IMR-90 (cell line): ENCODE measurements around the gene CCDC102A. TPM values are rescaled to one million over a fixed set of nuclear protein-coding genes. Genes with fewer than 3 reads are reported as not detected.
"Not testable (repeated sequence)": the region's sequence is repeated elsewhere in the genome, so short reads cannot be mapped to it uniquely, and the experiment has no call there.

Source experiments
- ATAC-seq: fragments of 200-7000 bp; cut with Tn5 transposase; 2 replicates; pipeline ENCODE4 v1.9.1; 2020; ENCODE audit warnings: low read depth, mild to moderate bottlenecking, moderate library complexity
- BruUV-seq: library from RNA; stranded (reverse); fragments of 400-500 nt; replicated peaks from 2 replicates; lab custom pipeline; 2021; lab: Mats Ljungman, UMichigan
- CTCF ChIA-PET: fragments of 300-600 bp; formaldehyde crosslinking; extraction: SDS; loops from one replicate; lab custom pipeline; 2021; ENCODE audit warnings: antibody characterized with exemption; lab: Yijun Ruan, JAX
- POLR2A ChIA-PET: fragments of 300-600 bp; sonication (Branson Sonifier 250); formaldehyde crosslinking; loops from one replicate; lab custom pipeline; 2022; ENCODE audit warnings: antibody characterized with exemption; ENCODE audit not compliant: unreplicated experiment; lab: Charles Lee
- DNase-seq: peaks from one replicate; pipeline ENCODE4 v3.0.0; 2013
- H2AFZ ChIP-seq: replicated peaks from 2 replicates; pipeline ENCODE3; 2013; ENCODE audit warnings: low read length, mild to moderate bottlenecking; ENCODE audit not compliant: poor library complexity
- H2AK5ac ChIP-seq: 2 replicates; pipeline ENCODE4 v1.6.1; 2013; ENCODE audit warnings: low read depth, low read length, inconsistent platforms
- H2AK9ac ChIP-seq: replicated peaks from 2 replicates; pipeline ENCODE3; 2013; ENCODE audit warnings: mild to moderate bottlenecking, low read depth, low read length, moderate library complexity; ENCODE audit not compliant: poor library complexity
- H2BK120ac ChIP-seq: 2 replicates; pipeline ENCODE4 v1.6.1; 2013; ENCODE audit warnings: low read depth, low read length, inconsistent platforms
- H2BK15ac ChIP-seq: 3 replicates; pipeline ENCODE4 v1.6.1; 2013; ENCODE audit warnings: low read depth, low read length, inconsistent platforms
- H2BK20ac ChIP-seq: 2 replicates; pipeline ENCODE4 v1.6.1; 2013; ENCODE audit warnings: low read depth, mild to moderate bottlenecking, inconsistent platforms, low read length, moderate library complexity
- H2BK5ac ChIP-seq: 2 replicates; pipeline ENCODE4 v1.6.1; 2013; ENCODE audit warnings: mild to moderate bottlenecking, low read depth, low read length, inconsistent platforms; ENCODE audit not compliant: poor library complexity, severe bottlenecking
- H3K14ac ChIP-seq: replicated peaks from 2 replicates; pipeline ENCODE4 v1.6.1; 2013; ENCODE audit warnings: low read depth, low read length, inconsistent platforms
- H3K18ac ChIP-seq: 2 replicates; pipeline ENCODE4 v1.6.1; 2013; ENCODE audit warnings: low read depth, low read length, control low read depth
- H3K23ac ChIP-seq: 2 replicates; pipeline ENCODE4 v1.6.1; 2013; ENCODE audit warnings: low read depth, low read length, inconsistent platforms
- H3K27ac ChIP-seq: 2 replicates; pipeline ENCODE4 v1.5.1; 2013; ENCODE audit warnings: mild to moderate bottlenecking, control low read depth, low read length; ENCODE audit not compliant: insufficient read depth
- H3K27me3 ChIP-seq: 2 replicates; pipeline ENCODE4 v1.6.1; 2013; ENCODE audit warnings: low read length; ENCODE audit not compliant: control insufficient read depth, insufficient read depth
- H3K36me3 ChIP-seq: 2 replicates; pipeline ENCODE4 v1.6.1; 2013; ENCODE audit warnings: low read length, mixed read lengths; ENCODE audit not compliant: control insufficient read depth, insufficient read depth
- H3K4ac ChIP-seq: 2 replicates; pipeline ENCODE4 v1.6.1; 2013; ENCODE audit warnings: low read depth, low read length, inconsistent platforms
- H3K4me1 ChIP-seq: 2 replicates; pipeline ENCODE4 v1.6.1; 2013; ENCODE audit warnings: low read length, mixed read lengths; ENCODE audit not compliant: control insufficient read depth, insufficient read depth
- H3K4me2 ChIP-seq: 2 replicates; pipeline ENCODE4 v1.6.1; 2013; ENCODE audit warnings: low read depth, mild to moderate bottlenecking, control low read depth, low read length, moderate library complexity
- H3K4me3 ChIP-seq: 2 replicates; pipeline ENCODE4 v1.5.1; 2013; ENCODE audit warnings: low read depth, mild to moderate bottlenecking, control low read depth, low read length, moderate library complexity; ENCODE audit not compliant: insufficient read depth
- H3K56ac ChIP-seq: 2 replicates; pipeline ENCODE4 v1.6.1; 2013; ENCODE audit warnings: low read length, inconsistent platforms; ENCODE audit not compliant: insufficient read depth; ENCODE audit errors: extremely low read depth
- H3K79me1 ChIP-seq, 2 experiments: 2 replicates each; pipeline ENCODE4 v1.6.1; 2013; ENCODE audit warnings: low read length in 2 of 2, inconsistent platforms in 1 of 2, low read depth in 1 of 2
- H3K9ac ChIP-seq: 2 replicates; pipeline ENCODE4 v1.6.1; 2013; ENCODE audit warnings: low read depth, low read length, control low read depth
- H3K9me1 ChIP-seq: 2 replicates; pipeline ENCODE4 v1.6.1; 2013; ENCODE audit warnings: low read length, inconsistent platforms; ENCODE audit not compliant: insufficient read depth
- H3K9me3 ChIP-seq: 2 replicates; pipeline ENCODE4 v1.6.1; 2013; ENCODE audit warnings: low read length; ENCODE audit not compliant: control insufficient read depth, insufficient read depth
- H4K20me1 ChIP-seq: 2 replicates; pipeline ENCODE4 v1.6.1; 2013; ENCODE audit warnings: low read length, inconsistent platforms; ENCODE audit not compliant: insufficient read depth
- H4K5ac ChIP-seq: 2 replicates; pipeline ENCODE4 v1.6.1; 2013; ENCODE audit warnings: mild to moderate bottlenecking, low read depth, low read length, control low read depth
- H4K8ac ChIP-seq, 2 experiments: 2 replicates each; pipeline ENCODE4 v1.6.1; 2013; ENCODE audit warnings: low read depth in 2 of 2, low read length in 2 of 2, control low read depth in 1 of 2, inconsistent platforms in 1 of 2
- H4K91ac ChIP-seq: 2 replicates; pipeline ENCODE4 v1.6.1; 2013; ENCODE audit warnings: low read depth, low read length, inconsistent platforms; ENCODE audit not compliant: insufficient read depth
- WGBS, 2 experiments: methylation state at CpG; one replicate each; pipeline versions ENCODE4 v1.1.5 to v1.1.7; 2013; ENCODE audit warnings: missing lambda C conversion rate in 2 of 2; ENCODE audit not compliant: insufficient read length in 1 of 2; ENCODE audit errors: extremely low coverage in 2 of 2; 5-methylcytosine and 5-hydroxymethylcytosine counted together
- dilution Hi-C: fragments of 300-500 bp; cut with HindIII; formaldehyde crosslinking; loops from one replicate; pipeline ENCODE4 v1.14.3; 2018; ENCODE audit warnings: low sequenced_read_pairs; ENCODE audit not compliant: unreplicated experiment
- in situ Hi-C: fragments of 300-500 bp; cut with MboI; formaldehyde crosslinking; loops from 3 replicates; pipeline ENCODE4 v1.14.3; 2019; ENCODE audit warnings: low sequenced_read_pairs, inconsistent platforms, mixed read lengths
- intact Hi-C: fragments of 100-400 bp; cut with micrococcal nuclease; formaldehyde crosslinking; loops from 2 replicates; pipeline ENCODE4 v1.10.0; 2022
- polyA plus RNA-seq, 3 experiments: library from polyadenylated mRNA; depleted of rRNA; stranded (reverse); fragments of >200 nt; gene quantifications; 2 replicates each; pipeline ENCODE4 v1.2.3, GENCODE V29; 2012; ENCODE audit warnings: low replicate concordance in 1 of 3
- total RNA-seq: library from RNA; depleted of rRNA; stranded (reverse); fragments of >200 nt; gene quantifications from 2 replicates; pipeline ENCODE4 v1.2.3, GENCODE V29; 2012

Gene CCDC102A
- total and polyA plus RNA-seq, 2 of the 4 experiments (the other 2 are of a cell fraction) = 5.4 to 8.5 TPM

- H3K4me2 ChIP-seq, H3K9me3 ChIP-seq, H4K91ac ChIP-seq, POLR2A ChIA-PET, DNase-seq, H2BK15ac ChIP-seq, CTCF ChIA-PET, H4K5ac ChIP-seq, H3K56ac ChIP-seq, H2BK20ac ChIP-seq, H3K23ac ChIP-seq, H2AK5ac ChIP-seq, H2BK120ac ChIP-seq, H3K36me3 ChIP-seq, H3K27ac ChIP-seq, H2BK5ac ChIP-seq, H3K9ac ChIP-seq, H4K20me1 ChIP-seq, H3K18ac ChIP-seq, ATAC-seq, BruUV-seq, H2AFZ ChIP-seq, H3K4me3 ChIP-seq, H3K79me1 ChIP-seq, dilution Hi-C loops, H2AK9ac ChIP-seq, intact Hi-C loops, H3K9me1 ChIP-seq, H3K14ac ChIP-seq, H4K8ac ChIP-seq, H3K4me1 ChIP-seq, H3K4ac ChIP-seq: not testable (repeated sequence)
- in situ Hi-C loops = loop anchor here (10.0 kb wide), 1 partner anchor 436 kb away; the partner anchor contains the start of genes USB1 and ZNF319
- H3K27me3 ChIP-seq = peaks cover 22% of the 10 kb centered on the region
- 91% methylated on average over 5 of the region's 5 CpGs; no CpG with 5 or more reads in 1 of the 2 experiments for WGBS, 2 experiments
Observed at GRCh38 chr16:57568772-57569171, 32.4 kb upstream of the CCDC102A start.
